ENCODE measurements around the gene POR.

- TF ChIP-seq CTCF (IDR thresholded peaks at IDR 0.05) (no peak), POLR2A (IDR thresholded peaks at IDR 0.05) (no peak)
Measured at GRCh38 chr7:75938921-75939320, 24.0 kb downstream of the POR start.
